SH-SY5Y (cell line): ENCODE data around the gene TRDN.

Source experiments
- GATA2 ChIP-seq: IDR thresholded peaks from 2 replicates; pipeline ENCODE4 v1.6.1; 2011; ENCODE audit warnings: mild to moderate bottlenecking, low read depth, low read length
- GATA3 ChIP-seq: IDR thresholded peaks from 2 replicates; pipeline ENCODE4 v1.6.1; 2011; ENCODE audit warnings: low read depth, mild to moderate bottlenecking, low read length, moderate library complexity

DNA sequence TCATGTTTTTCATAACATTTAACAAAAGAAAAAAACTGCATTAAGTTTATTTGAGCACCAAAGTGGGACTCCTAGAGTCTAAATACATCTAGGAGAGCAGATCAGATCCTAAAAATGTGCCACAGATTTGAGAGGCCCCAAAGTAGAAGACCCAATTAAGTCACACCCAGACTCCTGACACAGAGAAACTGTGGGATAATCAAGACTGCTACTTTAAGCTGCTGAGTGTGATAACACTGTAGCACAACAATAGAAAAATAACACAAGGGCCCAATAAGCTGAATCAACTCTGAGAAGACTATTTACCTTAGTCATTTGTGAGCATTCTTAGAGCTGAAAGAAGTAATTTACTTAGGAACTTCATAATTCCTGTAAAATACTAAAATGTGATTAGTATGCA lies 26.0 kb downstream of the TRDN start:
- TF ChIP-seq GATA2, result no peak
- no peak for TF ChIP-seq GATA3
